Skeletal muscle satellite cell (primary cell): ENCODE data around the gene TJP2.

Experiments
- H3K27me3 ChIP-seq: 2 replicates; pipeline ENCODE4 v1.7.0; 2013; ENCODE audit warnings: low read length; ENCODE audit not compliant: control insufficient read depth, insufficient read depth
- H3K36me3 ChIP-seq: 2 replicates; pipeline ENCODE4 v1.7.0; 2013; ENCODE audit warnings: mild to moderate bottlenecking, control low read depth, low read length; ENCODE audit not compliant: insufficient read depth
- H3K4me1 ChIP-seq: 2 replicates; pipeline ENCODE4 v1.7.0; 2013; ENCODE audit warnings: low read length; ENCODE audit not compliant: control insufficient read depth, insufficient read depth
- H3K4me2 ChIP-seq: 2 replicates; pipeline ENCODE4 v1.7.0; 2013; ENCODE audit warnings: mild to moderate bottlenecking, low read length
- H3K4me3 ChIP-seq: 2 replicates; pipeline ENCODE4 v1.7.0; 2013; ENCODE audit warnings: low read length
- H3K9ac ChIP-seq: 2 replicates; pipeline ENCODE4 v1.7.0; 2013; ENCODE audit warnings: mild to moderate bottlenecking, low read depth, low read length, moderate library complexity
- H3K9me3 ChIP-seq: replicated peaks from 2 replicates; pipeline ENCODE4 v1.7.0; 2013; ENCODE audit warnings: mild to moderate bottlenecking, control low read depth, low read length

Gene TJP2

GRCh38 chr9:69179037-69179436 is 5.0 kb downstream of the TJP2 start:
- no peak overlapping the region for H3K4me2 ChIP-seq
- H3K9me3 ChIP-seq = no peaks in the 10 kb centered on the region
- H3K36me3 ChIP-seq = peaks cover 5% of the 10 kb centered on the region
- H3K9ac ChIP-seq = no peak overlapping the region
- H3K4me1 ChIP-seq = peaks cover 47% of the 10 kb centered on the region
- no peaks in the 10 kb centered on the region for H3K27me3 ChIP-seq
- H3K4me3 ChIP-seq = no peak overlapping the region

GRCh38 chr9:69180200-69180599 is 6.1 kb downstream of the TJP2 start:
- Histone ChIP-seq H3K27me3 (no peaks in the 10 kb centered on the region), H3K36me3 (peaks cover 5% of the 10 kb centered on the region), H3K9ac (peak overlapping the region; percentile 1), H3K9me3 (no peaks in the 10 kb centered on the region), H3K4me1 (peaks cover 41% of the 10 kb centered on the region), H3K4me3 (no peak overlapping the region), H3K4me2 (peak overlapping the region; percentile 52)

- Histone ChIP-seq H3K9ac (peak overlapping the region; percentile 1), H3K9me3 (no peaks in the 10 kb centered on the region), H3K36me3 (peaks cover 5% of the 10 kb centered on the region), H3K4me2 (peak overlapping the region; percentile 52), H3K4me3 (no peak overlapping the region), H3K27me3 (no peaks in the 10 kb centered on the region), H3K4me1 (peaks cover 36% of the 10 kb centered on the region)
Measured at GRCh38 chr9:69180670-69181069, 6.6 kb downstream of the TJP2 start.

GRCh38 chr9:69181908-69182353 is 7.9 kb downstream of the TJP2 start:
- Histone ChIP-seq H3K9ac (no peak overlapping the region), H3K4me1 (peaks cover 38% of the 10 kb centered on the region)

GRCh38 chr9:69184266-69184665 is 10.2 kb downstream of the TJP2 start:
- no peaks in the 10 kb centered on the region for H3K9me3 ChIP-seq
- H3K4me3 ChIP-seq = no peak overlapping the region
- H3K4me2 ChIP-seq = no peak overlapping the region
- no peaks in the 10 kb centered on the region for H3K27me3 ChIP-seq
- no peak overlapping the region for H3K9ac ChIP-seq
- peaks cover 36% of the 10 kb centered on the region for H3K4me1 ChIP-seq
- H3K36me3 ChIP-seq = peaks cover 5% of the 10 kb centered on the region

More at GRCh38 chr9:69181908-69182353, 7.9 kb downstream of the TJP2 start:
- Histone ChIP-seq H3K27me3 (no peaks in the 10 kb centered on the region), H3K36me3 (peaks cover 5% of the 10 kb centered on the region), H3K9me3 (no peaks in the 10 kb centered on the region), H3K4me3 (no peak overlapping the region), H3K4me2 (no peak overlapping the region)

GRCh38 chr9:69186841-69187611 is 12.9 kb downstream of the TJP2 start:
- peak overlapping the region; percentile 19 for H3K4me2 ChIP-seq
- no peak overlapping the region for H3K4me3 ChIP-seq
- peaks cover 18% of the 10 kb centered on the region for H3K4me1 ChIP-seq
- H3K9me3 ChIP-seq = no peaks in the 10 kb centered on the region
- H3K27me3 ChIP-seq = no peaks in the 10 kb centered on the region
- peaks cover 4% of the 10 kb centered on the region for H3K36me3 ChIP-seq
- peak overlapping the region; percentile 12 for H3K9ac ChIP-seq

GRCh38 chr9:69188975-69189374 is 14.9 kb downstream of the TJP2 start:
- Histone ChIP-seq H3K4me3 (no peak overlapping the region), H3K4me2 (no peak overlapping the region), H3K9ac (no peak overlapping the region), H3K9me3 (no peaks in the 10 kb centered on the region), H3K36me3 (no peaks in the 10 kb centered on the region), H3K4me1 (peaks cover 18% of the 10 kb centered on the region), H3K27me3 (no peaks in the 10 kb centered on the region)

- H3K9me3 ChIP-seq = no peaks in the 10 kb centered on the region
- no peak overlapping the region for H3K4me3 ChIP-seq
- H3K9ac ChIP-seq = no peak overlapping the region
- H3K36me3 ChIP-seq = no peaks in the 10 kb centered on the region
- H3K27me3 ChIP-seq = no peaks in the 10 kb centered on the region
- peaks cover 18% of the 10 kb centered on the region for H3K4me1 ChIP-seq
- H3K4me2 ChIP-seq = no peak overlapping the region
Measured at GRCh38 chr9:69190086-69190862, 16.2 kb downstream of the TJP2 start.

GRCh38 chr9:69190863-69191181 is 16.7 kb downstream of the TJP2 start:
- H3K36me3 ChIP-seq = no peaks in the 10 kb centered on the region
- H3K4me2 ChIP-seq = no peak overlapping the region
- H3K4me1 ChIP-seq = peaks cover 18% of the 10 kb centered on the region
- H3K9ac ChIP-seq = no peak overlapping the region
- H3K4me3 ChIP-seq = no peak overlapping the region
- H3K9me3 ChIP-seq = no peaks in the 10 kb centered on the region
- H3K27me3 ChIP-seq = no peaks in the 10 kb centered on the region

- Histone ChIP-seq H3K9ac (no peak overlapping the region), H3K36me3 (no peaks in the 10 kb centered on the region), H3K4me1 (peaks cover 16% of the 10 kb centered on the region), H3K4me2 (no peak overlapping the region), H3K9me3 (no peaks in the 10 kb centered on the region), H3K4me3 (no peak overlapping the region), H3K27me3 (no peaks in the 10 kb centered on the region)
Measured at GRCh38 chr9:69191231-69191630, 17.2 kb downstream of the TJP2 start.

- H3K9me3 ChIP-seq = no peaks in the 10 kb centered on the region
- H3K27me3 ChIP-seq = no peaks in the 10 kb centered on the region
- H3K4me1 ChIP-seq = peaks cover 6% of the 10 kb centered on the region
- no peak overlapping the region for H3K9ac ChIP-seq
- H3K36me3 ChIP-seq = no peaks in the 10 kb centered on the region
- H3K4me2 ChIP-seq = no peak overlapping the region
- no peak overlapping the region for H3K4me3 ChIP-seq
Measured at GRCh38 chr9:69192214-69192613, 18.1 kb downstream of the TJP2 start.

- Histone ChIP-seq H3K9me3 (no peaks in the 10 kb centered on the region), H3K9ac (no peak overlapping the region), H3K4me3 (no peak overlapping the region), H3K4me2 (no peak overlapping the region), H3K27me3 (no peaks in the 10 kb centered on the region), H3K4me1 (no peaks in the 10 kb centered on the region), H3K36me3 (no peaks in the 10 kb centered on the region)
Measured at GRCh38 chr9:69193685-69194032, 19.6 kb downstream of the TJP2 start.
